H1 (cell line): ENCODE results near the gene CHPF. TPM values are rescaled to one million over a fixed set of nuclear protein-coding genes. Genes with fewer than 3 reads are reported as not detected.

Experiments used
- CTCF ChIA-PET: fragments of 300-600 bp; sonication (Branson Sonifier 250); formaldehyde crosslinking; loops from one replicate; lab custom pipeline; 2021; ENCODE audit not compliant: partially characterized antibody; lab: Charles Lee
- POLR2A ChIA-PET: fragments of 300-600 bp; sonication (Branson Sonifier 250); formaldehyde crosslinking; loops from one replicate; lab custom pipeline; 2021; ENCODE audit warnings: inconsistent platforms; ENCODE audit not compliant: partially characterized antibody; lab: Charles Lee
- DNase-seq, 2 experiments: peaks; one replicate each; pipeline versions ENCODE4 v3.0.0 to v3.0.0-alpha.2; 2010 to 2022; ENCODE audit warnings: low spot score in 2 of 2, low read depth in 1 of 2, mixed read lengths in 1 of 2
- FAIRE-seq: peaks from 2 replicates; lab custom pipeline; 2011; peaks lifted over from hg19 to GRCh38; lab: Jason Lieb, UNC
- H2AFZ ChIP-seq: 2 replicates; pipeline ENCODE4 v1.8.1; 2012; ENCODE audit warnings: low read length, inconsistent platforms
- H2AK5ac ChIP-seq: 2 replicates; pipeline ENCODE4 v1.6.1; 2013; ENCODE audit warnings: low read depth, low read length
- H2BK120ac ChIP-seq: replicated peaks from 2 replicates; pipeline ENCODE3; 2013; ENCODE audit warnings: low read depth, low read length, inconsistent platforms
- H2BK12ac ChIP-seq: 2 replicates; pipeline ENCODE4 v1.6.1; 2013; ENCODE audit warnings: low read depth, low read length
- H2BK15ac ChIP-seq: 2 replicates; pipeline ENCODE4 v1.6.1; 2013; ENCODE audit warnings: low read length
- H2BK20ac ChIP-seq: 2 replicates; pipeline ENCODE4 v1.6.1; 2013; ENCODE audit warnings: low read length
- H2BK5ac ChIP-seq: 2 replicates; pipeline ENCODE4 v1.6.1; 2013; ENCODE audit warnings: low read depth, low read length
- H3K14ac ChIP-seq: 2 replicates; pipeline ENCODE4 v1.6.1; 2013; ENCODE audit warnings: inconsistent platforms; ENCODE audit not compliant: insufficient read length
- H3K18ac ChIP-seq: 2 replicates; pipeline ENCODE4 v1.6.1; 2013; ENCODE audit warnings: low read length; ENCODE audit errors: extremely low read depth
- H3K23ac ChIP-seq: 2 replicates; pipeline ENCODE4 v1.6.1; 2013; ENCODE audit warnings: inconsistent platforms; ENCODE audit not compliant: insufficient read length
- H3K23me2 ChIP-seq: 2 replicates; pipeline ENCODE4 v1.6.1; 2013; ENCODE audit warnings: low read depth, low read length
- H3K27ac ChIP-seq: 2 replicates; pipeline ENCODE4 v1.6.1; 2011; ENCODE audit warnings: low read depth, low read length, inconsistent platforms
- H3K27me3 ChIP-seq, 4 experiments: replicated peaks in 1 of 4; 1 replicate in 1 of 4; 2 replicates in 3 of 4; pipeline versions ENCODE4 v1.6.1 to v1.8.1; 2011 to 2013; ENCODE audit warnings: low read length in 3 of 4, mild to moderate bottlenecking in 3 of 4, inconsistent platforms in 2 of 4, mixed read lengths in 2 of 4, moderate library complexity in 1 of 4; ENCODE audit not compliant: control insufficient read depth in 3 of 4, insufficient read depth in 3 of 4; ENCODE audit errors: extremely low read depth in 1 of 4
- H3K36me3 ChIP-seq, 4 experiments: 2 replicates each; pipeline versions ENCODE4 v1.6.1 to v1.8.1; 2011 to 2013; ENCODE audit warnings: mild to moderate bottlenecking in 4 of 4, low read length in 3 of 4, moderate library complexity in 2 of 4, control low read depth in 1 of 4, inconsistent platforms in 1 of 4; ENCODE audit not compliant: insufficient read depth in 4 of 4, control insufficient read depth in 2 of 4
- H3K4ac ChIP-seq: replicated peaks from 2 replicates; pipeline ENCODE3; 2013; ENCODE audit warnings: low read length, low read depth, mixed read lengths, inconsistent platforms; ENCODE audit not compliant: insufficient read length
- H3K4me1 ChIP-seq, 4 experiments: replicated peaks in 1 of 4; 1 replicate in 1 of 4; 2 replicates in 3 of 4; pipeline versions ENCODE4 v1.6.1 to v1.8.1; 2011 to 2013; ENCODE audit warnings: low read length in 3 of 4, inconsistent platforms in 2 of 4, mixed read lengths in 1 of 4; ENCODE audit not compliant: insufficient read depth in 4 of 4, control insufficient read depth in 3 of 4
- H3K4me2 ChIP-seq, 2 experiments: 2 replicates each; pipeline versions ENCODE4 v1.6.1 to v1.8.1; 2011 to 2013; ENCODE audit warnings: low read depth in 2 of 2, low read length in 2 of 2, control low read depth in 1 of 2, inconsistent platforms in 1 of 2, mild to moderate bottlenecking in 1 of 2; ENCODE audit not compliant: insufficient read depth in 1 of 2
- H3K4me3 ChIP-seq, 4 experiments: fragments of 200-600, 300-600 bp in 1 of 4; sonication (generic), shearing (Covaris generic), sonication (Bioruptor Twin) in 1 of 4; 2 replicates each; pipeline versions ENCODE4 v1.5.1 to v1.8.1; 2011 to 2016; ENCODE audit warnings: low read length in 4 of 4, low read depth in 3 of 4, control low read depth in 2 of 4, inconsistent platforms in 2 of 4, mild to moderate bottlenecking in 2 of 4, mixed read lengths in 1 of 4, moderate library complexity in 1 of 4; ENCODE audit not compliant: insufficient read depth in 2 of 4; ENCODE audit errors: extremely low read depth in 1 of 4
- H3K56ac ChIP-seq: replicated peaks from 2 replicates; pipeline ENCODE3; 2013; ENCODE audit warnings: low read depth, mild to moderate bottlenecking, mixed read lengths, low read length, inconsistent platforms; ENCODE audit not compliant: insufficient read length
- H3K79me1 ChIP-seq: 2 replicates; pipeline ENCODE4 v1.6.1; 2013; ENCODE audit warnings: low read depth, low read length, control low read depth
- H3K79me2 ChIP-seq, 2 experiments: 2 replicates each; pipeline versions ENCODE4 v1.6.1 to v1.8.1; 2012 to 2013; ENCODE audit warnings: low read length in 2 of 2, mild to moderate bottlenecking in 2 of 2, inconsistent platforms in 1 of 2; ENCODE audit not compliant: insufficient read depth in 2 of 2, control insufficient read depth in 1 of 2
- H3K9ac ChIP-seq, 4 experiments: replicated peaks in 1 of 4; 1 replicate in 1 of 4; 2 replicates in 3 of 4; pipeline versions ENCODE4 v1.6.1 to v1.8.1; 2011 to 2013; ENCODE audit warnings: low read depth in 3 of 4, low read length in 3 of 4, control low read depth in 2 of 4, mild to moderate bottlenecking in 2 of 4, moderate library complexity in 2 of 4, inconsistent platforms in 1 of 4; ENCODE audit errors: extremely low read depth in 1 of 4
- H3K9me3 ChIP-seq, 2 experiments: 2 replicates each; pipeline versions ENCODE4 v1.6.1 to v1.8.1; 2012 to 2013; ENCODE audit warnings: mild to moderate bottlenecking in 2 of 2, moderate library complexity in 2 of 2, control low read depth in 1 of 2, inconsistent platforms in 1 of 2, low read depth in 1 of 2, low read length in 1 of 2, mixed read lengths in 1 of 2; ENCODE audit not compliant: insufficient read depth in 2 of 2
- H4K20me1 ChIP-seq, 2 experiments: replicated peaks in 1 of 2; 2 replicates each; pipeline versions ENCODE3 to v1.8.1; 2011 to 2013; ENCODE audit warnings: inconsistent platforms in 2 of 2, low read length in 2 of 2, mild to moderate bottlenecking in 1 of 2; ENCODE audit not compliant: insufficient read depth in 2 of 2, control insufficient read depth in 1 of 2
- H4K5ac ChIP-seq: 2 replicates; pipeline ENCODE4 v1.6.1; 2013; ENCODE audit warnings: low read length, low read depth, mixed read lengths, inconsistent platforms; ENCODE audit not compliant: insufficient read length
- H4K8ac ChIP-seq: 2 replicates; pipeline ENCODE4 v1.8.0; 2013; ENCODE audit warnings: mild to moderate bottlenecking, moderate library complexity, low read length, inconsistent platforms; ENCODE audit not compliant: insufficient read depth; ENCODE audit errors: extremely low read depth
- H4K91ac ChIP-seq: replicated peaks from 2 replicates; pipeline ENCODE3; 2013; ENCODE audit warnings: low read length, mixed read lengths, inconsistent platforms; ENCODE audit not compliant: insufficient read length
- ATF3 ChIP-seq: IDR thresholded peaks from 2 replicates; pipeline ENCODE4 v1.6.1; 2011; ENCODE audit warnings: low read depth, mild to moderate bottlenecking, low read length; ENCODE audit not compliant: insufficient read depth
- BACH1 ChIP-seq: IDR thresholded peaks from 2 replicates; pipeline ENCODE4 v1.6.1; 2012; ENCODE audit warnings: low read length, improper control_type of control experiment
- BCL11A ChIP-seq, 2 experiments: IDR thresholded peaks; one replicate each; pipeline ENCODE4 v1.6.1; 2011; ENCODE audit warnings: low read depth in 2 of 2, low read length in 2 of 2, mild to moderate bottlenecking in 2 of 2
- CEBPB ChIP-seq: IDR thresholded peaks from 2 replicates; pipeline ENCODE4 v1.6.1; 2012; ENCODE audit warnings: low read depth, low read length
- HDAC2 ChIP-seq, 2 experiments: fragments of 300-600 bp in 1 of 2; sonication (generic) in 1 of 2; IDR thresholded peaks; 2 replicates each; pipeline ENCODE4 v1.6.1; 2011 to 2012; ENCODE audit warnings: low read depth in 2 of 2, low read length in 2 of 2, mild to moderate bottlenecking in 2 of 2, moderate library complexity in 2 of 2, borderline replicate concordance in 1 of 2, inconsistent platforms in 1 of 2
- JUN ChIP-seq: IDR thresholded peaks from 2 replicates; pipeline ENCODE4 v1.6.1; 2011; ENCODE audit warnings: low read depth, mild to moderate bottlenecking, improper control_type of control experiment, low read length
- KDM4A ChIP-seq: IDR thresholded peaks from one replicate; pipeline ENCODE4 v1.7.1; 2012; ENCODE audit warnings: low read depth, mild to moderate bottlenecking, moderate library complexity, low read length, inconsistent platforms; ENCODE audit not compliant: severe bottlenecking
- PHF8 ChIP-seq: fragments of 200-600 bp; sonication (generic); conservative IDR thresholded peaks from 2 replicates; pipeline ENCODE4 v1.7.1; 2012; ENCODE audit warnings: low read depth, mild to moderate bottlenecking, inconsistent platforms, low read length, moderate library complexity
- RAD21 ChIP-seq, 2 experiments: IDR thresholded peaks in 1 of 2; conservative IDR thresholded peaks in 1 of 2; 2 replicates each; pipeline ENCODE4 v1.6.1; 2011; ENCODE audit warnings: low read depth in 2 of 2, low read length in 2 of 2, improper control_type of control experiment in 1 of 2, inconsistent platforms in 1 of 2, mild to moderate bottlenecking in 1 of 2, moderate library complexity in 1 of 2
- RFX5 ChIP-seq: IDR thresholded peaks from 2 replicates; pipeline ENCODE4 v1.6.1; 2011; ENCODE audit warnings: low read depth, low read length, improper control_type of control experiment, borderline replicate concordance
- RXRA ChIP-seq: IDR thresholded peaks from 2 replicates; pipeline ENCODE4 v1.6.1; 2011; ENCODE audit warnings: low read depth, mild to moderate bottlenecking, low read length, moderate library complexity; ENCODE audit not compliant: insufficient read depth
- SRF ChIP-seq: IDR thresholded peaks from 2 replicates; pipeline ENCODE4 v1.6.1; 2011; ENCODE audit warnings: mild to moderate bottlenecking, low read depth, low read length, moderate library complexity
- WGBS, 2 experiments: shearing (Covaris generic) in 1 of 2; methylation state at CpG; one replicate each; pipeline versions ENCODE4 v1.1.6 to v1.1.7; 2013 to 2015; ENCODE audit warnings: low lambda C conversion rate in 2 of 2, mixed read lengths in 2 of 2, inconsistent platforms in 1 of 2, low coverage in 1 of 2, missing lambda C conversion rate in 1 of 2; ENCODE audit not compliant: insufficient replicate concordance in 2 of 2, insufficient coverage in 1 of 2, insufficient read length in 1 of 2; ENCODE audit errors: extremely low coverage in 1 of 2, missing lambda C conversion rate in 1 of 2; 5-methylcytosine and 5-hydroxymethylcytosine counted together
- polyA plus RNA-seq, 7 experiments: library from polyadenylated mRNA; depleted of rRNA in 3 of 7; stranded (reverse) in 5 of 7; unstranded in 2 of 7; fragments of >200 nt in 5 of 7; fragments of 200-250 nt in 2 of 7; gene quantifications; 1 replicate in 5 of 7; 2 replicates in 1 of 7; 4 replicates in 1 of 7; pipeline versions ENCODE4 v1.2.1 to v1.2.3, GENCODE V29; 2011 to 2013; ENCODE audit warnings: missing spikeins in 2 of 7, mixed read lengths in 2 of 7
- total RNA-seq: library from RNA; stranded (reverse); fragmentation: NEBNext Ultra II Directional; extraction: Animal tissue kit (Norgen Biotek cat#: 25700); gene quantifications from 2 replicates; pipeline ENCODE4 v1.2.1, GENCODE V29; 2021

The CHPF gene
- total and polyA plus RNA-seq, 2 of the 8 experiments (the other 6 are each of a cell fraction or from before 2014, with no cell fraction given): 62.9 to 67.3 TPM

- Histone ChIP-seq H3K23me2 (no peaks in the 10 kb centered on the region), H4K5ac (no peak overlapping the region), H3K36me3 (peaks cover 0 to 29% (median 11%) of the 10 kb centered on the region in 4 experiments; a peak in 6 of 8 replicates), H3K79me2 (peaks cover 0 to 4% of the 10 kb centered on the region in 2 experiments; a peak in 1 of 4 replicates), H3K4me3 (no peak overlapping the region), H3K9ac (no peak overlapping the region; a peak in 3 of 7 replicates), H2BK15ac (peak overlapping the region; percentile 98), H3K79me1 (0 out of 2 replicates have a peak, but pooled peaks cover 2% of the 10 kb centered on the region), H3K9me3 (no peaks in the 10 kb centered on the region), H2AK5ac (peak overlapping the region; percentile 97; the same call in 1 of the 2 replicates), H3K18ac (peak overlapping the region; percentile 95), H2BK120ac (peak overlapping the region; percentile 65), H3K4ac (peak overlapping the region; percentile 98), H3K56ac (no peak overlapping the region), H3K27me3 (no peaks in the 10 kb centered on the region), H3K4me1 (peaks cover 6 to 48% (median 41%) of the 10 kb centered on the region in 4 experiments), H3K4me2 (no peak overlapping the region; a peak in 1 of 4 replicates), H2BK5ac (peak overlapping the region; percentile 97), H2AFZ (no peak overlapping the region), H2BK20ac (peak overlapping the region; percentile 97), H4K91ac (peak overlapping the region; percentile 92), H3K23ac (no peak overlapping the region), H2BK12ac (peak overlapping the region; percentile 100), H4K8ac (peak overlapping the region; percentile 47; the same call in 1 of the 2 replicates), H3K27ac (peak overlapping the region; percentile 54; the same call in 1 of the 2 replicates), H4K20me1 (peaks cover 0 to 1% of the 10 kb centered on the region in 2 experiments), H3K14ac (no peak overlapping the region)
- ChIA-PET POLR2A (interaction anchor here (1.1 to 17.5 kb wide), 7 partner anchors 9 to 75 kb away, joined by 3 to 293 read pairs (median 44); partner anchors contain the start of genes CHPF, INHA, OBSL1 and STK11IP), CTCF (interaction anchor here (0.7 to 19.7 kb wide), 43 partner anchors 8 to 207 kb away, joined by 3 to 293 read pairs (median 5); partner anchors contain the start of genes CHPF, DNPEP, INHA and OBSL1)
- WGBS, 2 experiments: 89% methylated on average over 3 of the region's 3 CpGs; no CpG with 5 or more reads in 1 of the 2 experiments
- FAIRE-seq: no peak
- no peak for DNase-seq
- TF ChIP-seq RAD21 (IDR thresholded peaks at IDR 0.05 in 1 of 2, conservative IDR thresholded peaks at IDR 0.05 in 1 of 2; ENCODE audit: low read depth in 2 of 2, low read length in 2 of 2): no peak
- TF ChIP-seq HDAC2 (IDR thresholded peaks at IDR 0.05; ENCODE audit: borderline replicate concordance in 1 of 2, low read depth in 2 of 2, low read length in 2 of 2): no peak
- no peak for TF ChIP-seq RFX5
- no peak for TF ChIP-seq PHF8
- TF ChIP-seq CEBPB: no peak
- TF ChIP-seq JUN: no peak
- TF ChIP-seq RXRA: no peak
- TF ChIP-seq BCL11A (IDR thresholded peaks at IDR 0.05; ENCODE audit: low read depth in 2 of 2, low read length in 2 of 2): no peak
- no peak for TF ChIP-seq BACH1
- no peak for TF ChIP-seq KDM4A
- no peak for TF ChIP-seq SRF
- no peak for TF ChIP-seq ATF3
These were observed 17.2 kb upstream of the CHPF start for GRCh38 chr2:219560893-219561178.
